HEK293 (cell line): ENCODE measurements around the gene BTBD9.

ENCODE experiments used
- CTCF ChIA-PET: fragments of 350-600 bp; formaldehyde crosslinking; extraction: SDS; loops from one replicate; lab custom pipeline; 2021; ENCODE audit warnings: antibody characterized with exemption; lab: Yijun Ruan, JAX
- POLR2A ChIA-PET: fragments of 300-600 bp; formaldehyde crosslinking; extraction: SDS; loops from one replicate; lab custom pipeline; 2020; ENCODE audit warnings: antibody characterized with exemption, inconsistent platforms; lab: Yijun Ruan, JAX
- H3K27ac ChIP-seq: fragments of 200-500 bp; sonication (Bioruptor generic); 2 replicates; pipeline ENCODE4 v1.5.1; 2014; ENCODE audit warnings: low read depth, low read length, control low read depth, inconsistent platforms; ENCODE audit errors: extremely low read depth
- H3K36me3 ChIP-seq, 2 experiments: fragments of 200-500 bp in 1 of 2; sonication (Bioruptor generic) in 1 of 2; 1 replicate in 1 of 2; 2 replicates in 1 of 2; pipeline ENCODE4 v1.5.1; 2014 to 2017; ENCODE audit warnings: inconsistent platforms in 2 of 2, low read length in 2 of 2; ENCODE audit not compliant: control insufficient read depth in 2 of 2, insufficient read depth in 1 of 2
- H3K4me1 ChIP-seq: fragments of 200-500 bp; sonication (Bioruptor generic); 2 replicates; pipeline ENCODE4 v1.5.1; 2014; ENCODE audit warnings: mild to moderate bottlenecking, low read length, inconsistent platforms; ENCODE audit not compliant: control insufficient read depth, insufficient read depth
- H3K4me3 ChIP-seq: 2 replicates; pipeline ENCODE4 v1.5.1; 2011; ENCODE audit warnings: low read depth, mild to moderate bottlenecking, control low read depth, low read length, moderate library complexity
- H3K9me3 ChIP-seq: fragments of 200-500 bp; sonication (Bioruptor generic); 2 replicates; pipeline ENCODE4 v1.5.1; 2014; ENCODE audit warnings: low read depth, low read length, inconsistent platforms; ENCODE audit not compliant: control insufficient read depth, insufficient read depth
- PRDM1 ChIP-seq: fragments of 450-650 bp; formaldehyde crosslinking; IDR thresholded peaks from 2 replicates; pipeline ENCODE4; 2016; ENCODE audit warnings: missing biosample characterization, missing genetic modification characterization
- ZFP37 ChIP-seq: fragments of 450-650 bp; formaldehyde crosslinking; IDR thresholded peaks from 2 replicates; pipeline ENCODE4 v1.5.1; 2016; ENCODE audit warnings: missing biosample characterization, missing genetic modification characterization
- ZNF10 ChIP-seq: fragments of 450-650 bp; formaldehyde crosslinking; IDR thresholded peaks from 2 replicates; pipeline ENCODE4 v1.5.1; 2017; ENCODE audit warnings: missing biosample characterization, missing genetic modification characterization
- ZNF596 ChIP-seq: fragments of 450-650 bp; IDR thresholded peaks from 2 replicates; pipeline ENCODE4 v1.5.0; 2018; ENCODE audit warnings: missing biosample characterization, mild to moderate bottlenecking, missing genetic modification characterization, moderate library complexity
- ZNF777 ChIP-seq: fragments of 450-650 bp; formaldehyde crosslinking; IDR thresholded peaks from 2 replicates; pipeline ENCODE4 v1.5.1; 2017; ENCODE audit warnings: missing biosample characterization, missing genetic modification characterization, borderline replicate concordance
- TF ChIP-seq, protein P1 (sequence below): fragments of 450-650 bp; formaldehyde crosslinking; IDR thresholded peaks from 2 replicates; pipeline ENCODE4 v1.5.1; 2016; ENCODE audit warnings: missing biosample characterization, missing genetic modification characterization
- TF ChIP-seq, protein P2 (sequence below): fragments of 450-650 bp; formaldehyde crosslinking; IDR thresholded peaks from 2 replicates; pipeline ENCODE4 v1.5.1; 2016; ENCODE audit warnings: missing biosample characterization, missing genetic modification characterization
- TF ChIP-seq, protein P3 (sequence below): fragments of 450-650 bp; formaldehyde crosslinking; IDR thresholded peaks from 2 replicates; pipeline ENCODE4 v1.5.0; 2017; ENCODE audit warnings: missing biosample characterization, missing genetic modification characterization, borderline replicate concordance

The BTBD9 gene

DNA sequence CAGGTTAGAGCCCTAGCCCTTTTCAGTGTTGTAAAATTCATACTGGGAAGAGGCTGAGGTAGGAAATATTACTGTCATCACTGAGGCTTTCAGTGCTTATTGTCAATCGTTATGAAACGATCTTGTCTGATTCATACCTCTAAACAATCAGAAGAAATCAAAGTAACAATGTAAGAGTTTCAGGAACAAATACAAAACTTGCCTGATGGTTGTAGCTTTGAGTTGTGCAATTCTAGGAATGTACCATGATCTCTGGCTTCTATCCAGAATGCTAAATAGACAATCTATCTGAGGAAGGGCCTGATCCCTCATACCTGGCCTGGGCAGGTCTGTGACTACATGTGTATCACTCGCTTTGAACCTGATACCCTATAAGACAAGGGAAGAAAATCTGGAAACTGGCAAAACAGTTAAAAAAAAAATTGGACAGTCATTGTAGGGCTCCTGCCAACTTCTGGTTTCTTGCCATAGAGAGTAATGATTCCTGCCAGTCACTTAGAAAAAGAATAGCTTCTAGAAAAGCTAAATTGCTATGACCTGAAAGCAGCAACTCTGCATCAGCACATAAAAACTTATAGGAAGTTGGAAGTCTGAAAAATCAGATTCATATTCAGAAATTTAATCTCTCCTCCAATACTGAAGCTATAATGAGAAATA, 234.7 kb downstream of the BTBD9 start:
- CTCF ChIA-PET = interaction anchor here (0.7 kb wide), 3 partner anchors 20 to 1541 kb away, joined by 3 to 4 read pairs (median 3); no protein-coding TSS in a partner anchor
- Histone ChIP-seq H3K9me3 (no peaks in the 10 kb centered on the region), H3K27ac (no peak overlapping the region), H3K4me3 (no peak overlapping the region), H3K36me3 (no peaks in the 10 kb centered on the region), H3K4me1 (peaks cover 17% of the 10 kb centered on the region; the same call in 1 of the 2 replicates)
- TF ChIP-seq, protein P1, sequence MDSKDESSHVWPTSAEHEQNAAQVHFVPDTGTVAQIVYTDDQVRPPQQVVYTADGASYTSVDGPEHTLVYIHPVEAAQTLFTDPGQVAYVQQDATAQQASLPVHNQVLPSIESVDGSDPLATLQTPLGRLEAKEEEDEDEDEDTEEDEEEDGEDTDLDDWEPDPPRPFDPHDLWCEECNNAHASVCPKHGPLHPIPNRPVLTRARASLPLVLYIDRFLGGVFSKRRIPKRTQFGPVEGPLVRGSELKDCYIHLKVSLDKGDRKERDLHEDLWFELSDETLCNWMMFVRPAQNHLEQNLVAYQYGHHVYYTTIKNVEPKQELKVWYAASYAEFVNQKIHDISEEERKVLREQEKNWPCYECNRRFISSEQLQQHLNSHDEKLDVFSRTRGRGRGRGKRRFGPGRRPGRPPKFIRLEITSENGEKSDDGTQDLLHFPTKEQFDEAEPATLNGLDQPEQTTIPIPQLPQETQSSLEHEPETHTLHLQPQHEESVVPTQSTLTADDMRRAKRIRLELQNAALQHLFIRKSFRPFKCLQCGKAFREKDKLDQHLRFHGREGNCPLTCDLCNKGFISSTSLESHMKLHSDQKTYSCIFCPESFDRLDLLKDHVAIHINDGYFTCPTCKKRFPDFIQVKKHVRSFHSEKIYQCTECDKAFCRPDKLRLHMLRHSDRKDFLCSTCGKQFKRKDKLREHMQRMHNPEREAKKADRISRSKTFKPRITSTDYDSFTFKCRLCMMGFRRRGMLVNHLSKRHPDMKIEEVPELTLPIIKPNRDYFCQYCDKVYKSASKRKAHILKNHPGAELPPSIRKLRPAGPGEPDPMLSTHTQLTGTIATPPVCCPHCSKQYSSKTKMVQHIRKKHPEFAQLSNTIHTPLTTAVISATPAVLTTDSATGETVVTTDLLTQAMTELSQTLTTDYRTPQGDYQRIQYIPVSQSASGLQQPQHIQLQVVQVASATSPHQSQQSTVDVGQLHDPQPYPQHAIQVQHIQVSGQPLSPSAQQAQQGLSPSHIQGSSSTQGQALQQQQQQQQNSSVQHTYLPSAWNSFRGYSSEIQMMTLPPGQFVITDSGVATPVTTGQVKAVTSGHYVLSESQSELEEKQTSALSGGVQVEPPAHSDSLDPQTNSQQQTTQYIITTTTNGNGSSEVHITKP (tag by site-specific recombination) = peak; percentile 97
- TF ChIP-seq, protein P2, sequence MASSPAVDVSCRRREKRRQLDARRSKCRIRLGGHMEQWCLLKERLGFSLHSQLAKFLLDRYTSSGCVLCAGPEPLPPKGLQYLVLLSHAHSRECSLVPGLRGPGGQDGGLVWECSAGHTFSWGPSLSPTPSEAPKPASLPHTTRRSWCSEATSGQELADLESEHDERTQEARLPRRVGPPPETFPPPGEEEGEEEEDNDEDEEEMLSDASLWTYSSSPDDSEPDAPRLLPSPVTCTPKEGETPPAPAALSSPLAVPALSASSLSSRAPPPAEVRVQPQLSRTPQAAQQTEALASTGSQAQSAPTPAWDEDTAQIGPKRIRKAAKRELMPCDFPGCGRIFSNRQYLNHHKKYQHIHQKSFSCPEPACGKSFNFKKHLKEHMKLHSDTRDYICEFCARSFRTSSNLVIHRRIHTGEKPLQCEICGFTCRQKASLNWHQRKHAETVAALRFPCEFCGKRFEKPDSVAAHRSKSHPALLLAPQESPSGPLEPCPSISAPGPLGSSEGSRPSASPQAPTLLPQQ = no peak
- POLR2A ChIA-PET = interaction anchor here (0.6 to 0.7 kb wide), 2 partner anchors 144 to 249 kb away, joined by 3 read pairs; no protein-coding TSS in a partner anchor

GRCh38 chr6:38404355-38404754, 235.4 kb downstream of the BTBD9 start:
- no peak overlapping the region for H3K27ac ChIP-seq

DNA sequence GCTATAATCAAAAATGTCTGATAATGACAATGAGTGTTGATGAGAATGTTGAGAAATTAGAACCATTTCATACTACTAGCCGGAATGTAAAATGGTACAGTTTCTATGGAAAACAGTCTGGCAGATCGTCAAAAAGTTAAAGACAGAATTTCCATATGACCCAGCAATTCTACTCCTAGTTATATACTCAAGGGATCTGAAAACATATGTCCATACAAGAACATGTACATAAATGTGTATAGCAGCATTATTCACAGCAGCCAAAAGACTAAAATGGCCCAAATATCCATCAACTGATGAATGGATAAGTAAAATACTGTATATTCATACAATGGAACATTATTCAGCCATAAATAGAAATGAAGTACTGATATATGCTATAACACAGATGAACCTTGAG, 236.2 kb downstream of the BTBD9 start:
- Histone ChIP-seq H3K4me3 (no peak overlapping the region), H3K27ac (no peak overlapping the region)

More at GRCh38 chr6:38404355-38404754, 235.4 kb downstream of the BTBD9 start:
- CTCF ChIA-PET = interaction anchor here (0.7 kb wide), 1 partner anchor 71 kb away, joined by 3 read pairs; no protein-coding TSS in a partner anchor
- Histone ChIP-seq H3K36me3 (no peaks in the 10 kb centered on the region), H3K4me1 (peaks cover 17% of the 10 kb centered on the region; the same call in 1 of the 2 replicates), H3K9me3 (no peaks in the 10 kb centered on the region), H3K4me3 (no peak overlapping the region)
- POLR2A ChIA-PET = no interaction called here
- TF ChIP-seq ZNF596 (no peak), PRDM1 (tag by site-specific recombination) (0 out of 2 replicates have a peak, but pooled peaks have one; percentile 33)
- TF ChIP-seq, protein P3, sequence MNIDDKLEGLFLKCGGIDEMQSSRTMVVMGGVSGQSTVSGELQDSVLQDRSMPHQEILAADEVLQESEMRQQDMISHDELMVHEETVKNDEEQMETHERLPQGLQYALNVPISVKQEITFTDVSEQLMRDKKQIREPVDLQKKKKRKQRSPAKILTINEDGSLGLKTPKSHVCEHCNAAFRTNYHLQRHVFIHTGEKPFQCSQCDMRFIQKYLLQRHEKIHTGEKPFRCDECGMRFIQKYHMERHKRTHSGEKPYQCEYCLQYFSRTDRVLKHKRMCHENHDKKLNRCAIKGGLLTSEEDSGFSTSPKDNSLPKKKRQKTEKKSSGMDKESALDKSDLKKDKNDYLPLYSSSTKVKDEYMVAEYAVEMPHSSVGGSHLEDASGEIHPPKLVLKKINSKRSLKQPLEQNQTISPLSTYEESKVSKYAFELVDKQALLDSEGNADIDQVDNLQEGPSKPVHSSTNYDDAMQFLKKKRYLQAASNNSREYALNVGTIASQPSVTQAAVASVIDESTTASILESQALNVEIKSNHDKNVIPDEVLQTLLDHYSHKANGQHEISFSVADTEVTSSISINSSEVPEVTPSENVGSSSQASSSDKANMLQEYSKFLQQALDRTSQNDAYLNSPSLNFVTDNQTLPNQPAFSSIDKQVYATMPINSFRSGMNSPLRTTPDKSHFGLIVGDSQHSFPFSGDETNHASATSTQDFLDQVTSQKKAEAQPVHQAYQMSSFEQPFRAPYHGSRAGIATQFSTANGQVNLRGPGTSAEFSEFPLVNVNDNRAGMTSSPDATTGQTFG (tag by site-specific recombination) = no peak

DNA sequence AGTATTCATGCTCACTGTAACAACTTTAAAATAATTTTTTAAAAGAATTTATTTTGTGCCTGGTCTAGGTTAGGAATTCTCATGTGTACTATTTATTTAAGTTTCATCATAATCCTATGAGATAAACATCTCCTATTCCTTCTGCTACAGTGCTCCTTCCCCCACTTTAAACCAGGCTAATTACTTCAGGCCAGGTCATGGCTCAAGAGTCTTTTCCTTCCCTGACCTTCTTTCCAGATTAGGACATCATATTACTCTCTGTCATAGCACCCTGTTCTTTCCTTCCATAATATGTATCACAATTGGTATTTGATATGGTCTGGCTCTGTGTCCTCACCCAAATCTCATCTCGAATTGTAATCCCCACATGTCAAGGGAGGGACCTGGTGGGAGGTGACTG, 239.0 kb downstream of the BTBD9 start:
- no peak overlapping the region for H3K4me3 ChIP-seq
- peaks cover 15% of the 10 kb centered on the region; the same call in 1 of the 2 replicates for H3K4me1 ChIP-seq
- ChIA-PET POLR2A (no interaction called here), CTCF (no interaction called here)
- no peak overlapping the region for H3K27ac ChIP-seq
- TF ChIP-seq ZNF777 (tag by site-specific recombination) = no peak
- no peaks in the 10 kb centered on the region for H3K36me3 ChIP-seq
- H3K9me3 ChIP-seq = no peaks in the 10 kb centered on the region

More for the DNA sequence above, 236.2 kb downstream of the BTBD9 start:
- TF ChIP-seq ZNF10 (tag by site-specific recombination) (peak; percentile 52; the same call in 1 of the 2 replicates), ZFP37 (tag by site-specific recombination) (no peak)
- H3K36me3 ChIP-seq = no peaks in the 10 kb centered on the region
- ChIA-PET POLR2A (no interaction called here), CTCF (no interaction called here)
- peaks cover 17% of the 10 kb centered on the region; the same call in 1 of the 2 replicates for H3K4me1 ChIP-seq
- H3K9me3 ChIP-seq = no peaks in the 10 kb centered on the region
